ENCODE measurements around the gene TBPL1. TPM values are rescaled to one million over a fixed set of nuclear protein-coding genes. Genes with fewer than 3 reads are reported as not detected.

Gene TBPL1
- total and polyA plus RNA-seq, 2 of the 8 experiments (the other 6 are each of a cell fraction or from before 2014, with no cell fraction given), result 32.5 to 67.0 TPM

DNA sequence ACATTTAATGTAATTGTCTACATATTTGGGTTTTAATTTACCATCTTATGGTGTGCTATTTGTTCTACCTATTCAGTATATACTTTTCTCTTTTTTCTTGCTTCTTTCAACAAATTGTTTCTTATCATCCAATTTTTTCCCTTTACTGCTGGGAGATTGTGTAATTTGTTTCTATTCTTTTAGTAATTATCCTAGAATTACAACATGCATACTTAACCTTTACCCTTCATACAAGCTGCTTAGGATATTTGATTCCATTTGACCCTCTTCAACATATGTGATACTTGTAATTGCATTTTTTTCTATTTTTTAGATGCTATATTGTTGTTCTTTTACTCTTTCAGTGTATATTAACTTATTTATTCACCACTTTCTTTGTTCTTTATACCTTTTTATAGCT is 15.1 kb upstream of the TBPL1 start:
- H3K23me2 ChIP-seq (ENCODE audit: low read depth, low read length), result no peaks in the 10 kb centered on the region
- H3K18ac ChIP-seq (ENCODE audit: extremely low read depth, low read length), result no peak overlapping the region
- H4K91ac ChIP-seq (replicated peaks; ENCODE audit: insufficient read length, low read length), result no peak overlapping the region
- ChIA-PET CTCF (ENCODE audit: partially characterized antibody) (interaction anchor here (1.0 to 2.3 kb wide), 13 partner anchors 9 to 165 kb away, joined by 3 to 11 read pairs (median 5); no protein-coding TSS in a partner anchor), POLR2A (ENCODE audit: partially characterized antibody) (no interaction called here)
- H3K36me3 ChIP-seq (ENCODE audit: control insufficient read depth in 2 of 4, insufficient read depth in 4 of 4, low read length in 3 of 4), result no peaks in the 10 kb centered on the region
- H2BK20ac ChIP-seq (ENCODE audit: low read length), result no peak overlapping the region
- no peak overlapping the region for H3K56ac ChIP-seq (replicated peaks; ENCODE audit: insufficient read length, low read depth, low read length)
- H2BK12ac ChIP-seq (ENCODE audit: low read depth, low read length), result no peak overlapping the region
- H4K5ac ChIP-seq (ENCODE audit: insufficient read length, low read depth, low read length), result no peak overlapping the region
- no peaks in the 10 kb centered on the region for H3K79me1 ChIP-seq (ENCODE audit: low read depth, low read length)
- H2BK120ac ChIP-seq (replicated peaks; ENCODE audit: low read depth, low read length), result no peak overlapping the region
- H3K4ac ChIP-seq (replicated peaks; ENCODE audit: insufficient read length, low read depth, low read length), result no peak overlapping the region
- H2BK15ac ChIP-seq (ENCODE audit: low read length), result no peak overlapping the region
- DNase-seq (ENCODE audit: low read depth in 1 of 2, low spot score in 2 of 2) (no peak), FAIRE-seq (no peak)
- H2AK5ac ChIP-seq (ENCODE audit: low read depth, low read length), result no peak overlapping the region
- H4K8ac ChIP-seq (ENCODE audit: extremely low read depth, insufficient read depth, low read length), result no peak overlapping the region
- H3K14ac ChIP-seq (ENCODE audit: insufficient read length), result no peak overlapping the region
- H3K27ac ChIP-seq (ENCODE audit: low read depth, low read length), result no peak overlapping the region
- no peaks in the 10 kb centered on the region for H3K79me2 ChIP-seq (ENCODE audit: control insufficient read depth in 1 of 2, insufficient read depth in 2 of 2, low read length in 2 of 2)
- no peaks in the 10 kb centered on the region for H3K4me1 ChIP-seq (replicated peaks in 1 of 4; ENCODE audit: control insufficient read depth in 3 of 4, insufficient read depth in 4 of 4, low read length in 3 of 4)
- no peak overlapping the region for H2AFZ ChIP-seq (ENCODE audit: low read length)
- H3K4me3 ChIP-seq (ENCODE audit: extremely low read depth in 1 of 4, insufficient read depth in 2 of 4, low read depth in 3 of 4, low read length in 4 of 4), result no peak overlapping the region
- H2BK5ac ChIP-seq (ENCODE audit: low read depth, low read length), result no peak overlapping the region
- no peak overlapping the region for H3K23ac ChIP-seq (ENCODE audit: insufficient read length)
- H3K9ac ChIP-seq (replicated peaks in 1 of 4; ENCODE audit: extremely low read depth in 1 of 4, low read depth in 3 of 4, low read length in 3 of 4), result no peak overlapping the region
- no peak overlapping the region for H3K4me2 ChIP-seq (ENCODE audit: insufficient read depth in 1 of 2, low read depth in 2 of 2, low read length in 2 of 2)
- peaks cover 0 to 1% (median 0%) of the 10 kb centered on the region in 4 experiments; a peak in 1 of 7 replicates for H3K27me3 ChIP-seq (replicated peaks in 1 of 4; ENCODE audit: control insufficient read depth in 3 of 4, extremely low read depth in 1 of 4, insufficient read depth in 3 of 4, low read length in 3 of 4)
- H3K9me3 ChIP-seq (ENCODE audit: insufficient read depth in 2 of 2, low read depth in 1 of 2, low read length in 1 of 2), result no peaks in the 10 kb centered on the region
- no peaks in the 10 kb centered on the region for H4K20me1 ChIP-seq (replicated peaks in 1 of 2; ENCODE audit: control insufficient read depth in 1 of 2, insufficient read depth in 2 of 2, low read length in 2 of 2)
- TF ChIP-seq SRF (IDR thresholded peaks at IDR 0.05; ENCODE audit: low read depth, low read length) (no peak), SAP30 (IDR thresholded peaks at IDR 0.05; ENCODE audit: insufficient read depth, insufficient replicate concordance, low read length) (no peak), CREB1 (IDR thresholded peaks at IDR 0.05) (no peak), RNF2 (IDR thresholded peaks at IDR 0.05; ENCODE audit: borderline replicate concordance, low read depth, low read length, missing control alignments, poor library complexity, severe bottlenecking) (no peak), CTBP2 (IDR thresholded peaks at IDR 0.05; ENCODE audit: borderline replicate concordance, insufficient read depth, insufficient read length, low read length) (no peak), TAF7 (optimal IDR thresholded peaks at IDR 0.05; ENCODE audit: borderline replicate concordance, low read depth, low read length) (no peak), ZNF274 (IDR thresholded peaks at IDR 0.05; ENCODE audit: borderline replicate concordance, extremely low read depth, low read length) (no peak), MAFK (IDR thresholded peaks at IDR 0.05; ENCODE audit: low read depth, low read length) (no peak), YY1 (IDR thresholded peaks at IDR 0.05; ENCODE audit: low read depth, low read length) (no peak), RFX5 (IDR thresholded peaks at IDR 0.05; ENCODE audit: borderline replicate concordance, low read depth, low read length) (no peak), SIX5 (IDR thresholded peaks at IDR 0.05; ENCODE audit: low read depth, low read length) (no peak)
- TF ChIP-seq, protein P1, sequence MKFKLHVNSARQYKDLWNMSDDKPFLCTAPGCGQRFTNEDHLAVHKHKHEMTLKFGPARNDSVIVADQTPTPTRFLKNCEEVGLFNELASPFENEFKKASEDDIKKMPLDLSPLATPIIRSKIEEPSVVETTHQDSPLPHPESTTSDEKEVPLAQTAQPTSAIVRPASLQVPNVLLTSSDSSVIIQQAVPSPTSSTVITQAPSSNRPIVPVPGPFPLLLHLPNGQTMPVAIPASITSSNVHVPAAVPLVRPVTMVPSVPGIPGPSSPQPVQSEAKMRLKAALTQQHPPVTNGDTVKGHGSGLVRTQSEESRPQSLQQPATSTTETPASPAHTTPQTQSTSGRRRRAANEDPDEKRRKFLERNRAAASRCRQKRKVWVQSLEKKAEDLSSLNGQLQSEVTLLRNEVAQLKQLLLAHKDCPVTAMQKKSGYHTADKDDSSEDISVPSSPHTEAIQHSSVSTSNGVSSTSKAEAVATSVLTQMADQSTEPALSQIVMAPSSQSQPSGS (IDR thresholded peaks at IDR 0.05; ENCODE audit: low read length), result no peak
- TF ChIP-seq, protein P2, sequence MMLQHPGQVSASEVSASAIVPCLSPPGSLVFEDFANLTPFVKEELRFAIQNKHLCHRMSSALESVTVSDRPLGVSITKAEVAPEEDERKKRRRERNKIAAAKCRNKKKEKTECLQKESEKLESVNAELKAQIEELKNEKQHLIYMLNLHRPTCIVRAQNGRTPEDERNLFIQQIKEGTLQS (IDR thresholded peaks at IDR 0.05; ENCODE audit: insufficient read depth, low read depth, low read length), result no peak
